HepG2 (cell line): ENCODE data around the gene SDK2.

Experiments
- ATF3 ChIP-seq: sonication (generic); formaldehyde crosslinking; IDR thresholded peaks from 2 replicates; pipeline ENCODE4 v1.4.0; 2020; ENCODE audit warnings: missing genetic modification reagents
- CTCF ChIP-seq: sonication (generic); formaldehyde crosslinking; IDR thresholded peaks from 2 replicates; pipeline ENCODE4 v1.5.0; 2020; ENCODE audit warnings: mild to moderate bottlenecking, missing genetic modification reagents, moderate library complexity
- ELF4 ChIP-seq: sonication (generic); formaldehyde crosslinking; IDR thresholded peaks from 2 replicates; pipeline ENCODE4 v1.5.0; 2020; ENCODE audit warnings: missing genetic modification reagents, mild to moderate bottlenecking, moderate library complexity, borderline replicate concordance
- FOXA1 ChIP-seq, 2 experiments: fragments of 450-650 bp in 1 of 2; sonication (generic) in 1 of 2; formaldehyde crosslinking in 1 of 2; IDR thresholded peaks; 2 replicates each; pipeline versions ENCODE4 v1.4.0 to v1.6.1; 2016 to 2020; ENCODE audit warnings: missing genetic modification reagents in 1 of 2
- KDM1A ChIP-seq: IDR thresholded peaks from 2 replicates; pipeline ENCODE4 v1.6.1; 2016; ENCODE audit warnings: missing compliant biosample characterization
- MED8 ChIP-seq: sonication (generic); formaldehyde crosslinking; IDR thresholded peaks from 2 replicates; pipeline ENCODE4 v1.8.1; 2023; ENCODE audit warnings: mild to moderate bottlenecking, missing genetic modification reagents; ENCODE audit not compliant: insufficient replicate concordance
- NCOA1 ChIP-seq: sonication (generic); formaldehyde crosslinking; IDR thresholded peaks from 2 replicates; pipeline ENCODE4 v1.9.0; 2021; ENCODE audit warnings: missing genetic modification reagents
- PHB2 ChIP-seq: fragments of 450-650 bp; IDR thresholded peaks from 2 replicates; pipeline ENCODE4 v1.6.1; 2018; ENCODE audit not compliant: partially characterized antibody
- POLR2A ChIP-seq, 2 experiments: IDR thresholded peaks; 2 replicates each; pipeline ENCODE4 v1.6.1; 2011; ENCODE audit warnings: low read depth in 2 of 2, low read length in 2 of 2, mild to moderate bottlenecking in 1 of 2, moderate library complexity in 1 of 2; ENCODE audit not compliant: insufficient read depth in 1 of 2
- SSRP1 ChIP-seq: IDR thresholded peaks from 2 replicates; pipeline ENCODE4 v1.6.1; 2016; ENCODE audit warnings: control low read depth
- TP53 ChIP-seq: sonication (generic); formaldehyde crosslinking; conservative IDR thresholded peaks from 2 replicates; pipeline ENCODE4 v1.4.0; 2020; ENCODE audit warnings: missing genetic modification reagents
- ZMAT5 ChIP-seq: sonication (generic); formaldehyde crosslinking; IDR thresholded peaks from 2 replicates; pipeline ENCODE4 v1.5.0; 2020; ENCODE audit warnings: mild to moderate bottlenecking, low read depth, missing genetic modification reagents, borderline replicate concordance
- ZNF451 ChIP-seq: sonication (generic); formaldehyde crosslinking; IDR thresholded peaks from 2 replicates; pipeline ENCODE4 v1.5.0; 2020; ENCODE audit warnings: mild to moderate bottlenecking, missing genetic modification reagents

DNA sequence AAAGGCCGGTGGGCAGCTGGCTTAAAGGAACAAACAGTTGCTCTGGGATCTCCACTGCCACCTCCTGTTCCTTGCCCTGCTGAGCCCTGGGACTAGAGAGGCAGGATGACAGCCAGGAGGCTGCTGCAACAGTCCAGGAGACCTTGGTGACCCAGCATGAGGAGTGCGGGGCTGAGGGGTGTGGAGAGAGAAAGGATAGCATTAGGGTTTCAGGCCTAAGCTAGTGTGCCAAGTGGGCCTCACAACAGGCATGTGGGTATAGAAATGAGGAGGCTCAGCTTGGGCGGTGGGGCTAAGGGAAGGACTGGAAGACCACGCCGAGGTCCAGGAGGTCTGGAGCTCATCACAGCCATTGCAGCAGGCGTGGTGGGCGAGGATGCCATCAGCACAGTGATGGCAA is 39.8 kb downstream of the SDK2 start:
- TF ChIP-seq PHB2, result no peak
- TF ChIP-seq CTCF (CRISPR knock-in tag), result no peak
- TF ChIP-seq SSRP1 (CRISPR knock-in tag), result no peak
- TF ChIP-seq FOXA1 (IDR thresholded peaks at IDR 0.05), result no peak
- TF ChIP-seq FOXA1 (CRISPR knock-in tag; IDR thresholded peaks at IDR 0.05), result no peak
- no peak for TF ChIP-seq POLR2A (IDR thresholded peaks at IDR 0.05; ENCODE audit: insufficient read depth in 1 of 2, low read depth in 2 of 2, low read length in 2 of 2)
- no peak for TF ChIP-seq ELF4
- no peak for TF ChIP-seq KDM1A
- no peak for TF ChIP-seq ZNF451 (CRISPR knock-in tag)
- TF ChIP-seq TP53 (CRISPR knock-in tag), result no peak
- TF ChIP-seq ATF3 (CRISPR knock-in tag), result no peak
- no peak for TF ChIP-seq ZMAT5 (CRISPR knock-in tag)
- TF ChIP-seq MED8 (CRISPR knock-in tag), result no peak
- no peak for TF ChIP-seq NCOA1 (CRISPR knock-in tag)
